A204.1 (cell line): ENCODE measurements around the gene FTO.

Experiments used
- FAIRE-seq: peaks from 2 replicates; lab custom pipeline; 2012; peaks lifted over from hg19 to GRCh38; lab: Jason Lieb, UNC

The FTO gene

DNA sequence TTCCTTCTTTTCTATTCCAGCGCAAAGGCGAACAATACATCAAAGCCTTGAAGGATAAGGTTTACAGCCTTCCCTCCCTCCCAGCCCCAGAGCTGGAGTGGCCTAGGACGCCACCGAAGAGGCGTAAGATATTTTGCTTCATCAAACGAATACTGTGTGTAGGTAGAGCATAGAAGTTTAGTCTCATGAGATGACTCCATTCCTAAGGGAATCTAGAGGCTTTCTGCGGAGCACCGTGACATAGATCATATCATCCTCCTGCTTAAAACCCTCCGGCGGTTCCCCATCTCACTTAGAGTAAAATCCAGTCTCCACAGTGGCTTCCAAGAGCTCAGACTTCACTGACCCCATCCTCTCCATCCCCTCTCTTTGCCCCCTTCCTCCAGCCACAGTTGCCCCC, 390.7 kb downstream of the FTO start:
- FAIRE-seq, result no peak

DNA sequence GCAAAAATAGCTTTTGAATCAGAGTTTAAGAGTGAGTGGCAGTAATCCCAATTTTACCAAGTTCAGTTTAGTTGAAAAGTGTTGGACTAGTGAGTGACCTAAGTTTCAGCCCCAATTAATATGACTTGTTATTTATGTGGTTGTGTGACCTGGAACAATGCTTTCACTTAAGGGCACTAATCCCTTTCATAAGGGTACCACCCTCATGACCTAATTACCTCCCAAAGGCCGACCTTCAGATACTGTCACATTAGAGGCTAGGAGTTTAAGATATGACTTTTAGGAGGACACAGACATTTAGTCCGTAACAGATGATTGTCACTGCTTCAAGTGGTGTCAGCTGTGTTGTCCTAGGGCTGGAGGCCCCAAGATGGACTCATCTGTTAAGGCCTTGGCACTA, 392.7 kb downstream of the FTO start:
- no peak for FAIRE-seq

DNA sequence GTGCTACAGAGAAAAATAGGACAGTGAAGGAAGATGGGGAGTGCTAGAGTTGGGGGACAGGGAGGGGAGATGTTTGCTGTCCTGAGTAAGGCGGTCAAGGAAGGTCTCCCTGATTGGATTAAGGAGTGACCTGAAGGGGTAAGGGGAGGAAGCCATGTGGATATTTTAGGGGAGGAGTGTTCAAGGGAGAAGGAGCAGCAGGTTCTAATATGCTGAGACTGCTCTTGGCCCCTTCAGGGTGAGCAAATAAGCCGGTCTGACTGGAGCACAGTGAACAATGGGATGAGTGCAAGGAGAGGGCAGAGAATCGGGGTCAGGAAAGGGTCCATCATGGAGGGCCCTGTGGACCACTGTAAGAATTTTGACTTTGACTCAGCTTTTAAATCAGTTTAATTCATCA, 393.8 kb downstream of the FTO start:
- FAIRE-seq, result no peak

DNA sequence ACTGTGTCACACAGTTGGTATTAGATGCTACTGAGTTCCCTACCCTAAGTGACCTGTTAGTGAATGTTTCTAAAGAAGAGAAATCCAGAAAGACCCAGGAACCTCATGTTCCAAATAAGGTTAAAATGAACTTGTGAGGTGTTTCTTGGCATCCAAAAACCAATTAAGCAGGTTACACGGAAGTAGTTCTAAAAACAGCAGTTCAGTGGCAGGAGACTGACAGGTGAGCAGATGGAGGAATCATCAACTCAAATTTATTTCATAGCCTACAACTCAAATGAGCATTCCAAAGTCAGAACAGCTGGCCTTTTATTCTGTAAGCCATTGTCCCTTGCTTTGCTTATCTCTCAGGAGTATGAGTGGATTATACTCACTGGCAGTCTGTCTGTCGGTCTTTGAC, 394.3 kb downstream of the FTO start:
- no peak for FAIRE-seq

DNA sequence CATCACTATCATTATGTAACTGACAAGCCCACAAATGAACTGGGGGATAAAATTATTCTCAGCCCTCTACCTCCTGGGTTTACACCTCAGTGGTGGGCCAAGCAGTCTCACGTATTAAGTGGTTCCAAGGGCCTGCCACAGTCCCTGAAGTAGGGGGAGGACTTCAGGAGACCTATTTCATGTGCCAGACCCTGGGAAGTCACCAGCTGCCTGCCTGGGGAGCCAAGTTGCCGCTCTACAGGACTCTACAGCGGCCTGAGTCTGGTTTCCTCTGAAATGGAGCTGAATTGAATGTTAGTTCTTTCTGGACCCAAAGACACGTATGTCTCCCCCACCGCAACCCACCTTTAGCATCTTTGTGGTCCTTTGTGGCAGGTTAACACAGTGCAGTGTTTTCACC, 395.7 kb downstream of the FTO start:
- no peak for FAIRE-seq

DNA sequence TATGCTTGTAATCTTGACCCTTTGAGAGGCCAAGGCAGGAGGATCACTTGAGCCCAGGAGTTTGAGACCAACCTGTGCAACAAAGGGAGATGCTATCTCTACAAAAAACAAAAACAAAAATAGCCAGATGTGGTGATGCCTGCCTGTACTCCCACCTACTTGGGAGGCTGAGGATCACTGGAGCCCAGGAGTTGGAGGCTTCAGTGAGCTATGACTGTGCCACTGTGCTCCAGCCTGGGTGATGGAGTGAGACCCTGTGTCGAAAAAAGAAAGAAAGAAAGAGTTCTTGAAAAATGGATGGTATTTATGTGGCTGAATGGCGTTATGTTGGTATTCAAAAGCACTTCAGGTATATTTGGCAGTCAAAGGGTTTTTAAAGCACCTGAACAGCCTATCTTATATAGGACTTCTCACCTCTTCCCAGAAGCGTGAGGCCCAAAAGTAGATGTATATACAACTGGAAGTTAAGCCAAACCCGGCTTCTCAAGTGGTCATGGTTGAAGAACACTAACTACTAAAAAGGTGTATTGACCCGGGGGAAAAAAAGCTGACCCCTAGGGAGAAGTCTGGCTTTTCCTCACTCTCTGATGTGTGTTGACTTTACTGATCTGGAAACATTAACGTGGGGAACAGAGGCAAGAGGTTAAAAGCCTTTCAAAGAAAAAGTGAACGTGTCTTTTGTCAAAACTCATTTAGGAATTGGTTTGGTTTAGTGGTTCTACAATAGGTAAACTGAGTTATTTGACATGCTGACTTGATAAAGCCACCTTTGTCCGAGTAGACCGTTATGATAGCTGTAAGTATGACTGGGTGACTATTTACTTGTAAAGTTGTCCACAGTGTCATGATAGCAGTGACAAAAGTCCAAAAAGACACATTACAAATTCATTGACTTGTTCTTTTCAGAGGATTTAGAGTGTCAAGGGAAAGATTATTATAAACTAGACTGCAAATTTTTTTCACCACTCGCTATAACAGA, 399.2 kb downstream of the FTO start:
- no peak for FAIRE-seq

DNA sequence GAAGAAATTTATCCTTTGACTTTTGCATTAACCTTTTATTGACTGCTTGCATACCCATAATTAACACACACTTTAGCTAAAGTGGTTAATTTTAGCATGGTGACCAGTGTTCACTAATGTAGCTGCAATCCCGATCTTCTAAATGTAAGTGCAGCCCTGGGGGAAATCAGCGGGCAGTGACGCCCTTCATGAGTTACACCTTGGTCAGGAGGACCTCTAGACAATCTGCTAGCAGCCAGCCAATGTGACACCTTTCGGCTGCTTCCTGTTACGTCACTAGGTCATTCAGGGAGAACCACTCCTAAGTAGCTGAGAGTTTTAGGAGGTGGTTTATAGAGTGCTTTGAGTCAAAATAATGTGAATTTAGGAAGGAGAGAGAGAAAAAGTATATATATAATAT, 402.1 kb downstream of the FTO start:
- no peak for FAIRE-seq

DNA sequence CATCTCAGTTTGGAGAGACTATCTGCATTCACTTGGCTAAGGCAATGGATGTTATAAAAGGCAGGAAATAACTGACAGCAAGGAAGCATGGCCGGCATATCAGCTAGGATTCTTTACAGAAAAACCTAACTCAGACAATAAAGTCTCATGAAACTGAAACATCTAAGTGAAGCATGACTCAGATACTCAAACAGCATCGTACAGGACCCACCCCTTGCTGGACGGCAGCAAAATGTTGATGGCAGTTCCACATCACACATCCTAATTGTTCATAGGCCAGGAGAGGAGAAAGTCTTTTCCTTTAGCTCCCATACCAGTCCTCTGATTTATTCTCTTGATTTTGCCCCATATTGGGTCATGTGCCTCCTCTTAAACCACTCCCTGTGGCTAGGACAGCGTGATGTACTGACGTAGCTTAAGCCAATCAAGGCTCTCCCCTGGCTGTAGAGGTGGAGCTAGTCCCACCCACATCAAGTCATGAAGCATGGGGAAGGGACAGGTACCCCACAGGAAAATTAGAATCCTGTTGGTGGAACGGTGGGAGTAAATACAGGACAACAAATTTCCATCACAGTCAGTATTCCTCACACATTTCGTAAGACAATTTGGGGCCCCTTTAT, 403.7 kb downstream of the FTO start:
- FAIRE-seq, result no peak

DNA sequence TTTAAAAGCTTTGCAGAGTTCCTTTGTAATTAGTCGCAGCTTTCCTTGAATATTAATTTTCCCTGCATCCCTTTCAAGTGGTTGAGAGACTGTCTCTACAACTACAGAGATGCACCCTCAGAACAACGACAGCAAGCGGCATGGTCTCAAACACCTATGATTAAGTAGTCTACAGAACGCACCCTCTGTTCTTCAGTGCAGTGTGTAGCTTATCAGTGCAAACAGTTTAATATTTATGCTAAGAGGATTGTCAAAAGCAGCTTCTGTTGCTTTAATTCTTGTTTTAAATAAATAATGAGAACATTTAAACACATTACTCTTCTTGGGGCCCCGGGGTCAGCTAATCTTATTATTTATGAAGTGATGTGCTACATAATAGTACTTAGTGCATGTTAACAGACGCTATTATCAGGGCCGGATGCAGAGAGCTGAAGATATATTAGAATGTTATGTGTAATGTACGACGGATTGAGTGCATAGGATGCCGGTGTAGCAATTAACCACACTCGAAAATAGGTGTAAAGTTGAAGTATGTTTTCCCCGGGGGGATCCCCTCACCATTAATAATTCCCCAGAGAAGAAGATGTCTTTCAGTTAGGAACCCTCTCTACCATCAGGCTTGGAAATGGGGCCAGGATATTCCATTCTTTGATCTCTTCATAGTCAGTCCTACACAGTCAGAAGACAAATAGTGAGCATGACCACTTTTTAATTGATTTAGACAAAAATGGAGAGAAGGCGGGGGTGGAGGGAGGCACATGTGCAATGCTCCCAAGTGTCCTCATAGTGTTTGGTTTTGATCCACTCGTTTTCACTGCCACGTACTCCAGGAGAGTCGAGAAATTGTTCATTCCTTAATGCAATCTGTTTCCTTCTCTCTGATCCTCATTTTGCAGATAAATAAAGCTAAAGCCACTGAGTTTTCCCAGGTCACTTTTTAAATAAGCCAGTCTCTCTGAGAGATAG, 406.3 kb downstream of the FTO start:
- no peak for FAIRE-seq

DNA sequence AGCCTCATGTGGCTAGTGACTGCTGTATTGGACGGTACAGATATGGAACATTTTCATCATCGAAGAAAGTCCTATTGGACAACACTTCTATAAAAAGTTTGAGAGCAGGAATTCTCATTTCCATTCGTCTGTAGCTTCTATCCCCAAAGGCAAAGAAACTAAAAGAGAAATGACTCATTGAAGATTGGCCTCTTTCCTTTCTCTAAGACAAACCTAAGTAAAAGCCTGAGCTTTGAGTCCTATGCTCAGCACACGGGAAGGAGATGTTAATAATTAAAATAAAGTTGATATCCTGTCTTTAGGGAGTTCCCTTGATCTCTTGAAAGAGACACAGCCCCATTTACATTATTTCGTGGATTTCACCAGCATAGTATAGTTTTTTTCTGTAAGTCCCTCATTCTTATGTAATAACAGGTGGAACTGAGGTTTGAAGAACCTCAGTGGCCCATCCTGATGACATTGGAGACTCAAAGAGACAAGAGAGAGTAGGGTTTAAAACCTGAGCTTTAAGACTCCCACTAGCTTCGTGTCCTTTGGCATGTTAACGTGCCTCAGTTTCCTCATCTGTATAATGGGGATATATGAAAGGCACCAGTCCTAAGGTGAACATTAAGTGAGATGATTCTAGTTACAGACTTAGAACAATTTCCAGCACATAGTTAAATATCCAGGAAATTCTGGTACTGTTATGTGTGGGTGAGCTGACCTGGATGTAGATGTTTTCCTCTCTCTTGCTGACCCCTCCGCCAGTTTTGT, 408.7 kb downstream of the FTO start:
- no peak for FAIRE-seq

DNA sequence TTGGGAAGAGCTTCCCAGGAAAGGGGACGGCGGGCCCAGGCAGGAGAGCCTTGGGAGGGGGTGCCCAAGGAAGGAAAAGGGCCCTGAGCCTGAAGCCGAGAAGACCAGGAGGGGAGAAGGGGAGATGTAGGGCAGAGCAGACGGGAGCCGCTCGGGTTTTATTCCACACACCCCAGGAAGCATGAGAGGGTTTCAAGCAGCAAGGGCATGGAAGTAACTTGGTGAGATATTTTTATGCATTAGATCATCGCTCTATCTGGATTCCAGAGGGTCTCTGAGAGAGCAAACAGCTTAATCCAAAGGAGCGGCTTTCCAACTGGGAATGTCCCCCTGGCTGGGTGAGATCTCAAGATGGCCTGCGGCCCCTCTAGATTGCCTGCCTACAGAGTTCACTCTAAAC, 411.6 kb downstream of the FTO start:
- no peak for FAIRE-seq

DNA sequence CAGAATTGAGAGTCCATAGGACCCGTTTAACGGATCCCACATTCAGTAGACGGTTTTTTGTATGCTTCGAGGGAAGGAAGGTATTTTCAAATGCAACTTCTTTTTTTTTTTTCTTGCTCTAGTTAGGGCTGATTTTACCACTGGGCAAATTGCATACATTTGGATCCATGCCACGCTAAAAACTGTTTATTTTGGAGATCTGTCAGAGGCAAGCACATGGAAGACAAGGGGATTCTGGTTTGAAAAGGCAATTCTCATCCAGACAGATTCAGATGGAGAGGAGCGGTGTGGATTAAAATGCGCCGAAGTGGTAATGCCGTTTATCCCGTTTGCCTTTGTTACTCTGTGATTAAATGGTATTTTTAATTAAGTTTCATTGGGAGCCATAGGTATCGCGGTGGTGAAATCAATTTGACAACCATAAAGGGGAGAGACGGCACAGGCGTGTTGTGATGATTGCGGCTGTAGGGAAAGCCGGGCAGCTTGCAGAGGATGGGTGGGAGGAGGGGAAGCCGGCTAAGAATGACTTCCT, 412.2 kb downstream of the FTO start:
- FAIRE-seq, result no peak

DNA sequence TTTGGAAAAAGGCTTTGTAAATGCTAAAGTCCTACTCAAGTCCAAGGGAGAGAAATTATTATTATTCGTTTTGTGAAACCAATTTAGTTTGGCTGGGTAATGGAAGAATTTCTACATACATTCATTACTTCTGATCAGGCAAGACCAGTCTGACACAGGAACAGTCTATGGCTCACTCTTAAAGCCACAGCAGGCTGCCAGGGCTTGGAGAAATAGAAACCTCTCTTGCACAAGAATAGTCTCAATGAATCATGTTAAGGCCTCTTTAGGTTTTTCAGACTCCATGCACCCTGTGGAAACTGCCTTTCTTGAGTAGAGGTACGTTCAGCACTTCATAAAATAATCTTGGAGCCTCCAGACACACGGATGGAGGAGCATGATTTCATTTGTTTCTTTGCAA, 414.9 kb downstream of the FTO start:
- FAIRE-seq, result no peak

DNA sequence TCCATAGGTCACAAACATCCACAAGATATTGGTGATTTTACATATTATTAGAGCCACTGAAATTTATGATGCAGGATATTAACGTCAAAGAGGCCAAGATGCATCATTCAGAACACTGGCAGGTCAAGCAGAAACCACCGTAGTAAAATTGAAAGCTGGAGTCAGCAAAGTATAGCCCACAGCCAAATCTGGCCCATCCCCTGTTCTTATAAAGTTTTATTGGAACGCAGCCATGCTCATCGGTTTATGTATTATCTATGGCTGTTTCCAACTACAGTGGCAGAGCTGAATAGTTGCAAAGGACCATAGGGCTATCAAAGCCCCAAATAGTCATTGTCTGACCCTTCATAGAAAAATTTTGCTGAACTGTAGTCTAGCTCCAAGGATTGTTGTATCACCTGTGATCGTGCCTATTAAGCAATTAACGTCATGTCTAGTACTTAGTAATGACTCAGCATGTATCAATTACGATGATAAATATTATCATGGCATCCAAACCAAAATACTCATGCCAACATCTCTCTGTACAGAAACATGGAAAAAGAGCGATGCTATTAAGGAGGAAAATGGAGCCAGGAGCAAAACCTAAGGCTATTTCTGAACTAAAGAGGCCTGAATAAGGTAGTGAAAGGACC, 417.0 kb downstream of the FTO start:
- no peak for FAIRE-seq

DNA sequence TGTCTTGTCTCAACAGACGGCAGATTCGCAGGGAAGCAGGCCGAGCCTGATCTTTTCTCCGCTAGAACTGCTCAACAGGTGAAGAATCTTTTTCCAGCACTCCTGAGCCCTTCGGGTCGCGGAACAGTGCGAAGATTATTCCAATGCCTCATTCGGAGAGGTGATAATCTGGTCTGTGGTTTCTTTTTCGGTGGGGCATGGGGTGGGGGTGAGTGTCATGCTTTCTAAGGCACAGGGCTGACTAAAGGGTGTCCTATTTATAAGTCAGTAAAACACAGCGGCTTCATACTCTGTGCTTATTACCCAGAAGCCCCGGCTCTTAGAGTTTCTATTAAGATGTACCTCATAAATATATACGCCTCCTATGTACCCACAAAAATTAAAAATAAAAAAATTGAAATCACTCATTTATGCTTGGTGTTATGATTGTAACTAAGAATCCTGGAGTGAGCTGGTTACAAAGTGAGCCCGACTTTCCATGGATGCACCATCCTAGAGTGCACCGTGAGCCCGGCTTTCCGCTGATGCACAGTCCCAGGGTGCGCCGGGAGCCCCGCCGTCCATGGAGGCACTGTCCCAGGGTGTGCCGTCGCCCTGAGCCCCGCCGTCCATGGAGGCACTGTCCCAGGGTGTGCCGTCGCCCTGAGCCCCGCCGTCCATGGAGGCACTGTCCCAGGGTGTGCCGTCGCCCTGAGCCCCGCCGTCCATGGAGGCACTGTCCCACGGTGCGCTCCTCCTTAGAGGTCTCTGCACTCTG, 417.8 kb downstream of the FTO start:
- FAIRE-seq, result no peak

DNA sequence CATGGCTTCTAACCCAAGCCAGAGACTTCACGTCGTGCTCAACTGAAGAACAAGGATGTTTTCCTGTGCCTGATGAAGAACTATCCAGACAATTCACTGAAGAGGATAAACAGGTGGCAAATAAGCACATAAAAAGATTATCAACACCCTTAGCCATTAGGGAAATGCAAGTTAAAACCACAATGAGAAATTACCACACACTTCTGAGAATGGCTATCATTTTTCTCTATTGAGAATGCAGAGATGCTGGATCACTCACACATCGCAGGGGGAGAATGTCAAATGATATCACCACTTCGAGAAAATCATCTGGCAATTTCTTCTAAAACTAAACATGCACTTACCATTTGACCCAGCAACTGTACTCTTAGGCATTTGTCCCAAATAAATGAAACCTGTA, 419.8 kb downstream of the FTO start:
- FAIRE-seq, result no peak

DNA sequence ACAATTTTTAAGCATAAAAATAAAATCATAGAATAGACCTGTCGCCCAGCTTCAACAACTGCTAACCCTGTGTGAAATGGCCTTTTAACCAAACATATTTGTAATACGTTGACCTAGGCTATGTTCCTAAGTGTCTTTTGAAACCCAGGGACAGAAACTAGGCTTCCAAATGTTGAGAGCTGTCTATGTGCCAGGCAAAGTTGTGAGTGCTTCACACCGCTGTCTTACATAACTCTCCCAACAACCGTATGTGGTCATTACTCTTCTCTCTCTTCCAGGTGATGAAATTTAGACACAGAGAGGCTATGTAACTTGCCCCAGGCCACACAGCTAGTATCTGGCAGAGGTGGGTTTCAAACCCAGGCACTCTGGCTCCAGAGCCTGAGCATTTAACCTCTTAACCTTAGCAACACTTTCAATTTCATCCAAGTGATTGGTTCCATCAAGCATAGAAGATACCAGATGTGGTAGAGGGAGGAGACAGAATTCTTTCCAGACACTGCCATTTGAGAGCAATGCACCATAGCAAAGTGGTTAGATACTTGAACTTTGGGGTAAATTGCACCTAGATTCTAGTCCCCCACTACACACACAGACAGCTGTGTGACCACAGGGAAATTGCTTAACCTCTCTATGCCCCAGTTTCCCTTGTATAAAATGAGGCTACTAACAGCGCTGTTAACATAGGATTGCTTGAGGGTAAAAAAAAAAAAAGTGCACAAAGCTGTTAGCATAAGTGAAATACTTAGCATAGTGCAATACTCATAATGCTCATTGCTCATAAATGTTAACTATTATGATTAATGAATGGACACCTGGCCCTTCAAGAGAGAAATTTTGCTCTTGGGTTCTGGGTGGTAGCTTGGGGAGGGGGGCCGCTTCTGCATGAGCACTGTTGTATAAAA, 422.0 kb downstream of the FTO start:
- no peak for FAIRE-seq

DNA sequence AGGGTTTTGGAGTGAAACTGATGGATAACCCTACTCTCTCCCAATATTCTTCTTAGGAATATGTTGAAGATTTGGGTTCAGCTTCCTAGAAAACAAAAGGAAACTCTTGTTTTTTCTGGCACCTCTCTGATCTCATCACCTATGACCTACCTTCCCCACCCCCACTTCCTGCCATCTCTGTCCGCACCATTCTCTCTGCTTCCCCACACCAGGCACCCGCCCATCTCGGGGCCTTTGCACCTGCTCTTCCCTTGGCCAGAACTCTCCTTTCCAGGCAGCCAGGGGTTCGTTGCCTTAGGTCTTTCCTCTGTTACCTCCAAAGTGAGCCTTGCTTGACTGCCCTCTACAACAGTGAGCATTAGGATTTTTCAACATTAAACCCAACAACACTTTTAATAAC, 423.0 kb downstream of the FTO start:
- no peak for FAIRE-seq

DNA sequence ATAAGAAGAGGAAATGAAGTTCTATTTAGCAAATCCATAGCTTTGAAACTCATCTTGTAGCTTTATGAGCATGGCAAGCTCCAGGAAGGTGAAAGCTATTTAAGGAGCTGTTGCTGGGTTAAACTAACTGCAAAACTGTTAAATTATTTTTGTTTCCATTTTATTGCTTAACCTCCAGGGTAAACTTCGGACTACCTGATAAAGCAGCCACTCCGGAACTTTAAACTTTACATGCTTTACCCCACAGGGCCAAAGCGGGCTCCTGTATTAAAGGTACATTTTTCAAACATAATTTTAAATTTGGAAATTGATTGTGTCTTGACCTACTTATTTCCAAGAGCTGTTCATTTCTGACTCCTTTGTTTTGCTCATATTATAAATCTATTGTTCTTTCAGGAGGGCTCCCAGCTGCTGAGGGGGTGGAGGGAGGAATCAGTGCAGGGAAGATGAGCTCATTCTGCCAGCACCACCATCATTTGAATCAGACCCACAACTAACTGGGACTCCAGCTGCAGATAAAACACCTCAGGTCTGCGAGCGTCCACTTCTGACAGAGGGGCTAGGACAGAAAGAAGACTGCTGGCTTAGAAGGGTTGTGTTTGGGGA, 424.8 kb downstream of the FTO start:
- FAIRE-seq, result no peak
